GM12891 (cell line): Measurements from ENCODE around the gene NMBR.
A peak's percentile ranks its signal among the peaks of the same experiment; 100 is the strongest.
"Not testable (repeated sequence)": the region's sequence is repeated elsewhere in the genome, so short reads cannot be mapped to it uniquely, and the experiment has no call there.

Experiments used
- DNase-seq: peaks from one replicate; pipeline ENCODE4 v3.0.0; 2011; ENCODE audit warnings: low spot score; ENCODE audit not compliant: insufficient read length
- FAIRE-seq: peaks from 2 replicates; lab custom pipeline; 2011; peaks lifted over from hg19 to GRCh38; lab: Jason Lieb, UNC
- PAX5 ChIP-seq: IDR thresholded peaks from 2 replicates; pipeline ENCODE4 v1.6.1; 2011; ENCODE audit warnings: low read length, moderate library complexity, mild to moderate bottlenecking; ENCODE audit not compliant: insufficient read depth, severe bottlenecking
- POLR2A ChIP-seq: IDR thresholded peaks from 2 replicates; pipeline ENCODE4 v1.6.1; 2011; ENCODE audit warnings: low read depth, low read length, control low read depth
- POLR2AphosphoS5 ChIP-seq: IDR thresholded peaks from 2 replicates; pipeline ENCODE4 v1.6.1; 2011; ENCODE audit warnings: low read depth, low read length, control low read depth
- POU2F2 ChIP-seq: IDR thresholded peaks from 2 replicates; pipeline ENCODE4 v1.6.1; 2011; ENCODE audit warnings: low read depth, mild to moderate bottlenecking, control low read depth, low read length, moderate library complexity
- SPI1 ChIP-seq: IDR thresholded peaks from 2 replicates; pipeline ENCODE4 v1.6.1; 2011; ENCODE audit warnings: low read depth, low read length, control low read depth
- TAF1 ChIP-seq: IDR thresholded peaks from 2 replicates; pipeline ENCODE4 v1.6.1; 2011; ENCODE audit warnings: low read depth, low read length, control low read depth

Gene NMBR

GRCh38 chr6:142031035-142031434 is 115.9 kb downstream of the NMBR start:
- no peak for DNase-seq
- no peak for FAIRE-seq

DNA sequence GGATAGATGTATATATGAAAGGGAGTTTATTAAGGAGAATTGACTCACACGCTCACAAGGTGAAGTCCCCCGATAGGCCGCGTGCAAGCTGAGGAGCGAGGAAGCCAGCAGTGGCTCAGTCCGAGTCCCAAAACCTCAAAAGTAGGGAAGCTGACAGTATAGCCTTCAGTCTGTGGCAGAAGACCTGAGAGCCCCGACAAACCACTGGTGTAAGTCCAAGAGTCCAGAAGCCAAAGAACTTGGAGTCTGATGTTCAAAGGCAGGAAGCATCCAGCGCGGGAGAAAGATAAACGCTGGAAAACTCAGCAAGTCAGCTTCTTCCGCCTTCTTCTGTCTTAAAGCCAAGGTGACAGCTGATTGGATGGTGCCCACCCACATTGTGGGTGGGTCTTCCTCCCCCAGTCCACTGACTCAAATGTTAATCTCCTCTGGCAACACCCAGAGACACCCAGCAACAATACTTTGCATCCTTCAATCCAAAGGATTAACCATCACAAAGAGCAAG is 116.8 kb downstream of the NMBR start:
- FAIRE-seq (peak; percentile 73), DNase-seq (peak; percentile 8)
- TF ChIP-seq PAX5 (no peak), POLR2AphosphoS5 (no peak), SPI1 (0 out of 2 replicates have a peak, but pooled peaks have one; percentile 9), POLR2A (peak; percentile 23; the same call in 1 of the 2 replicates), TAF1 (no peak), POU2F2 (no peak)

More at GRCh38 chr6:142031035-142031434, 115.9 kb downstream of the NMBR start:
- no peak for TF ChIP-seq POLR2A
- no peak for TF ChIP-seq SPI1
- TF ChIP-seq PAX5, result no peak
- no peak for TF ChIP-seq TAF1
- TF ChIP-seq POLR2AphosphoS5, result no peak
- no peak for TF ChIP-seq POU2F2

- no peak for DNase-seq
- TF ChIP-seq TAF1 (no peak), POLR2A (no peak), POLR2AphosphoS5 (no peak), PAX5 (no peak), SPI1 (no peak), POU2F2 (no peak)
- no peak for FAIRE-seq
Observed at GRCh38 chr6:142028527-142028926, 118.4 kb downstream of the NMBR start.

DNA sequence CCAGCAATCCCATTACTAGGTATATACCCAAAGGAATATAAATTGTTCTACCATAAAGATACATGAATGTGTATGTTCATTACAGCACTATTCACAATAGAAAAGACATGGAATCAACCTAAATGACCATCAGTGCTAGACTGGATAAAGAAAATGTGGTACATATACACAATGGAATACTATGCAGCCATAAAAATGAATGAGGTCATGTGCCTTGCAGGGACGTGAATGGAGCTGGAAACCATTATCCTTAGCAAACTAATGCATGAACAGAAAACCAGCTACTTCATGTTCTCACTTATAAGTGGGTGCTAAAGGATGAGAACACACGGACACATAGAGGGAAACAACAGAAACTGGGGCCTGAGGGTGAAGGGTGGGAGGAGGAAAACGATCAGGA is 119.1 kb downstream of the NMBR start:
- not testable (repeated sequence) for DNase-seq, FAIRE-seq

GRCh38 chr6:142027074-142027473 is 119.8 kb downstream of the NMBR start:
- no peak for FAIRE-seq
- TF ChIP-seq SPI1 (no peak), PAX5 (no peak), POLR2A (no peak)
- no peak for DNase-seq

DNA sequence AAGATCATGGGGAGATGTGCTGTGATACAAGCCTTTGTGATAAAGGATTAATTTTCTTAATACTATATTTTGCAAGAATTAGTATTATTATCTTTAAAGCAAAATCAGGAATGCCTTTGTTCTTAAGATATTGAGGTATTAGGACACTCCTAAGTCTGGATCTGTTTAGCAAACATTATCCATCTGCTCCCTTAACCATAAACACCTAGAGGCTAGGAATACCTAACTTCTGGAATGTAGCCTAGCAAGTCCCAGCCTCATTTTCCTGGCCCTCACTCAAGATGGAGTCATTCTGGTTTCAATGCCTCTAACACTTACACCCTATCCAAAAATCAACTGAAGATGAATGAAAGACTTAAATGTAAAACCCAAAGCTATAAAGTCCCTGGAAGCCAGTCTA is 120.5 kb downstream of the NMBR start:
- FAIRE-seq, result no peak
- no peak for DNase-seq
- TF ChIP-seq POLR2AphosphoS5 (no peak), POLR2A (no peak), POU2F2 (no peak), TAF1 (no peak), PAX5 (no peak), SPI1 (no peak)
